Iris pigment epithelial cell (primary cell): ENCODE data around the gene CPB2.

Source experiments
- DNase-seq: peaks from one replicate; pipeline ENCODE4 v3.0.0-alpha.2; 2011; ENCODE audit warnings: low read depth

Gene CPB2

DNA sequence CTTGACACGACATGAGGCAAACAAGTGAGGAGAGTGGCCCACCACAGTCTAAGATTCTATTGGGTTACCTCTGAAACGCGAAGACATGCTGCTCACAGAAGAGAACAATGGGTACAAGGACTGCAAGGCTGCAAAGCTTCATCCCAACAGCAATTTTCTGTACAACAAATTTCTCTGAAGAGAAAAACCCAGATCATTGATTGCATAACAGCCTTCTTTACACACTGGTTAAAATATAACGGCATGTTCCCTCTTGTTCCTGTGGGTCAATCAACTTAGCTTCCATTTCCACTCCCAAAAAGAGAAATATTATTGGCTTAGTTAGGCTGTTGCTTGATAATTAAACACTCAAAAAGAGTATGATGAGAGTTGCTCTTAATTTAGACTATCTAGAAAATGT, at the start of gene CPB2:
CPB2 (minus strand) TSS at position 166 of the 400 bp plus-strand sequence; CDS start at position 142, 24 bp downstream.
- DNase-seq = no peak

DNA sequence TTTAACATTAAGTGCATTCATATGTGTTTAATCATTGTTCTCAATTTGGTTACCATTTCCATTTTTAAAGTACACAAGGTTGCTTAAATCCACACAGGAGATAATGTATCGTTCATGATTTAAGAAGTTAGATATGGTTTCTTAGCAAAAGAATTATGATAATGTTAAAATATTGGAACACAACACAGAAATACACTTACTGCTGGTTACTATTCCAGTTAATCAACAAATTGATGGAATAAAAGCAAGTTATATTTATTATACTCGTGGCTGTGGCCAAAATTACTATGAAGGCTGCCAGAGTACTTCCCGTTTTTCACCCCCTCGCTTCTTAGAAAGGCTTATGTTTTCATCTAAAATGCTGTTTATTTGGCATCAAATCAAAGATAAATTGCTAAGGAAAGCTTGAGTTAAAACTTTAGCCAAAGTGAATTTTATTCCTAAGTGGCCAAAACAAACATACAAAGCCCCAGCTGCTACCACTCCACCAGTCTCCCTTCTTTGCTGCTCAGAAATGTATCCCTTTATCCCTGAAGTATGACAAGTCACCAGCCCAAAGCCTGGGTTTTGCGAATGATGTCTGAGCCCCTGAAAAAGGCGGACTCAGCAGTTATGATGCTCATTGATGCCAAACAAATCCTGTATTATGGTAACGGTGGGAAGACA, 49.4 kb upstream of the CPB2 start:
- DNase-seq = no peak

DNA sequence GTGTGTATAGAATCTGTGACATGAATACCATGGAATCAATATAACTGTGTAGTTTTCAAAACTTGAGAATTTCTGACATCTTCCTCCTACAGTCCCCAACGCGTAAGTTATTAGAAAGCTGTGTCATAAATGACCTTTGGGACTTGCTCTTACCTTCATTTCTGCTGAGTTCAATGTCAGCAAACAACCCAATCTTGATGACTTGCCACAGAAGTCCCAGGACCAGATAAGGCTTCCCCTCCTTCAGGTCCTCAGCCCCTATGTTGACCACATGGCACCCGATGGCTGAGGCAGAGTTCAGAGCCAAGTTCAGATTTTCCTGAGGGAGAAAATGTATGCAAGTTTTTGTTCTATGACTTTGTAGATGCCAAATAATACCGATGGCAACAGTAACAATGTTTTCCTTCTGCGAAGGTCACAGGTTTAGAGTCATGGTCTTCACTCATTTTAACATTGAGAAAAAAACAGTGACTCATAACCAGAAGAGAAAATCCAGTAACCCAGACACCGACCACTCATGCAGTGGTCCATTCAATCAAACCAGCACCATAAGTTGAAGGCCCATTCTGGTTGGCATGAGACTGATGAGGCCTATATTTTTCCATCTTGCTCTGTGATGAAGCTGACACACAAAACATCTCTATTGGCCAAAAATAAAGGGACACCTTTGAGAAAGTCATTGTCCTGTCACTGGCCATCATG, 47.9 kb upstream of the CPB2 start:
- DNase-seq = no peak

DNA sequence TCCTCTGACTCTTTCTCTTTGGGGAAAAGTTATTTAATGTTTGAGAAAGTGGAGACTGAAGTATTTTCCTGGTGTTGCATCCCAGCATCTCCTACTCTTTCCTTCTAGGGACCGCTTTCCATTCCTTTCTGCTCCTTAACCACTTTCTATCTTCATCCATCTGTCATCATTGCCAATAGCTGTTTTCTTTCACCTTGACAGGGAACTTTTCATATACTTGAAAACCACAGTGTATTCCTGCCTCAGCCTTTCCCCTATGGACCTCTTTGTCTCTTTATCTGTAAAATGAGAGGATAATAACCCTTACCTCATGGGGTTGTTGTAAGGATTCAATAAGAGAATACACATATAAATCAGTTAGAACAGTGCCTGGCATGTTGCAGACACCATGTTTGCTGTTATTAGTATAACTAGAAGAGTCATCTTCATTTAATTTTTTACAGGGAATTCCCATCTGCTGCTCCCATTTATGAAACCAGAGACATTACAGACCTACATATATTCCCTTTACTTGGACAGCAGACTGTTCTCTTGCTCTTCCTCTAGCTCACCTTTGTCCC, 45.4 kb upstream of the CPB2 start:
- no peak for DNase-seq

- DNase-seq = peak; percentile 66
Observed at GRCh38 chr13:46149272-46150133, 44.7 kb upstream of the CPB2 start.

DNA sequence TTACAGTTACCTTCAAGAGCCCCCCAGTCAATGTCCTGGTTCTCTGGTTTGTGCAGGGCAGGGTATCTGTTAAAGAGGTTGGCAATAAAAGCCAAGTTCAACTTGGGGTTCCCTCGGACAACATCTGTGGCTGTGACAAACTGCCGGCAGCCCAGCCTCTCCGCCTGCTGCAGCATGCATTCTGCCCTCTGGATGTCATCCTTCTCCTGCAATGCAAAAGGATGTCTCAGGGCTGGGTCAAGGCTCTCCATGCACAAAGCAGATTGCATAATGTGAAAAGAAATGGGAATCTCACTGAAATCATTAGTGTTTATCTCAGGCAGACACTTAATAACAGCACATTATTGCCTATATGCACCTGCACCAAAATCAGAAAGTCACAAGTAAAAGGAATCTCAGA, 42.1 kb upstream of the CPB2 start:
- DNase-seq = no peak

GRCh38 chr13:46145950-46146349, 41.1 kb upstream of the CPB2 start:
- DNase-seq = no peak

DNA sequence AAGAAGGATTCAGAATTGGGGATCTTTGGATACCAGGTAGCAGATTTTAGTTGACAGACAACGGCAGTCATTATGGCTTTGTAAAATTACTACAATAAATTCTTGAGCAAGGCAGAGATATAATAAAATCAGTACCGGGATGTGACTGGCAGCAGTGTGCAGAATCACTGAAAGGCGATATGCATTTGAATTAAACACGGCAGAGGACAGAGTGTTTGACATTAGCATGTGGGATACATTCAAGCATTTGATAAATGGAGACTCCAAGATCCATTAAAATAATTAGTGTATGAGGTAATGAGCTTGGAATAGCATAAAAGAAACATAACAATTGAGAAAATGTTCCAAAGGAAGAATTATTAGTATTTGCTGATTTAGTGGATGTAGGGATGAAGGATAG, 40.3 kb upstream of the CPB2 start:
- no peak for DNase-seq

GRCh38 chr13:46143184-46143701, 38.4 kb upstream of the CPB2 start:
- DNase-seq = no peak

- DNase-seq = no peak
Observed at GRCh38 chr13:46142776-46143175, 37.9 kb upstream of the CPB2 start.

- no peak for DNase-seq
Observed at GRCh38 chr13:46140044-46140443, 35.2 kb upstream of the CPB2 start.

DNA sequence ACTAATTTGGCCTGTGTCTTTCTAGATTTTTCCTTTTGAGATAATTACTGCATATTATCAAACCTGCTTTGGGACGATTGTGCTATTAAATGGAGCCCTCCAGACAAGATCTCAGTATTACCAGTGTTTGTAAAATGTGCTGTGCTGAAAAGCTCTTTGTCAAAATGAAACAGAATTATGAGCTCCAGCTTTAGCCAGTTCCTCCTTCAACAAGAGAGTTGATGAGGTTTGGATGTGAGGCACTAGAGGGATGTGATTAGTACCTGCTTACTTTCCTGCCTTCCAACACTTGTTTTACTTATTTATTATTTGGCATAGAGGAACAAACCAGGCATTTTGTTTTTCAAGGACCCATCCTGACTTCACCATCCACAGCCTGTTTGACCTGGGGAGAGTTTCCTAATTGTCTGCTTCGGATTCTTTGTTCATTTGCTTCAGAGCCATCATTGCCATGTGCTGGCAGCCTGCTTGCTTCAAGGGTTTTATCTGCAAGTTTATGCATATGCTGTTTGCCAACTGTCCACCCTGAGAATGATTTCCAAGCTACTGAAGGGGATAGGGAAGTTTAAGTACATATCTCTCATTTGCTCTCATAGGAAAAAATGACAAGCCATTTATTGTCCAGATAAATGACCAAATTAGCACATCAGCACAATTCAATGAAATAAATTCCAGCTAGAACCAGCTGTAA, 32.9 kb upstream of the CPB2 start:
- no peak for DNase-seq

DNA sequence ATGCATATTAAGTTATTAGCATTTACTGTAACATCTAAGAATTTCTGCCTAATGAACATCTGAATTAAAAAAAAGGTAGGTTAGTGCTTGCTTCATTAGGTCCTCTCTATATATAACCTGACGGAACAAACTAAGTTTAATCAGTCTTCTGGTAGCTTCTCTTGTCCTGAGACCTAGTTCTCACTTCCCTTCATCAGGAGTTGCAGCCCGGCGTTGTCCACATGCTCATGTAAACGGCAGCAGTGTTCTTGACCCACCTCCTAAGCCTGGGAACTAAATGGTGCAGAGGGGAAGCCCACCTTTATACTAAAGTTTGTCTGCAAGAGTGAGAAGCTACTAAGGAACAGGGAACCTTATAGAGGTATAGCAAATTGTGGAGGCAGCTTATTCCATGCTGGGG, 31.9 kb upstream of the CPB2 start:
- DNase-seq = no peak

GRCh38 chr13:46134961-46135522, 30.2 kb upstream of the CPB2 start:
- peak; percentile 39 for DNase-seq

DNA sequence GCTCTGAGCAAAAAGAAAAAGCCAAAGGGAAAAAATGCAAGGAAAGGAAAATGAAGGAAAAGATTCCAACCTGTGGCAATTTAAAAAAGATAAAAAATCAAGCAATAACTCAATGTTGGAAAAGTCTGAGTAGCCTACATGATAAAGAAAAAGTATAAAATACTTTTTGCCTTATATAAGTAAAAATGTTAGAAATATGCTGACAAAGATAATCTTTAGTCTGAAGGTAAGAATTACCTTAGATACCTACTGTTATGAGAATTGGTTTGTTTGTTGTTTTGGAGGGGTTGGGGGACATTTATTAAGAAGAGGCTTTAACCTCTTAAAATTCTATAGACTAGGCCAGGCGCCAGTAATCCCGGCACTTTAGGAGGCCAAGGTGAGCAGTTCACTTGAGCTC, 29.7 kb upstream of the CPB2 start:
- DNase-seq = no peak

DNA sequence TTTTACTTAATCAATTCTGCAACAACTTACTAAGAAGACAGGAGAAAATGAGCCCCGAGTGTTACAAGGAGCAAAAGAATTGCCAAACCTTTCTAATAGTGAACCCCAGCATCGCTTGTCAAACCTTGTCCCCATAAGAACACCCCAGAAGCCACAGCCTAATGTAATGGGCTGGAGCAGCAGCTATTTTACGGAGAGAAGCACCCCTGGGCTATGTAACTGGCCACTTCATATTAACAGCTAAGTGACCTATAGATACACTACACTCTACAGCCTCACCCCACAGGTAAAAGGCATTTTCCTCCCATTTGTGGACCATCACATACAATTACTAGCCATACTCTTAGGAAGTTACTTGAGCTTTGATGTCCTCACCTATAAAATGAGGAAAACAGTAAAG, 27.3 kb upstream of the CPB2 start:
- DNase-seq = no peak

DNA sequence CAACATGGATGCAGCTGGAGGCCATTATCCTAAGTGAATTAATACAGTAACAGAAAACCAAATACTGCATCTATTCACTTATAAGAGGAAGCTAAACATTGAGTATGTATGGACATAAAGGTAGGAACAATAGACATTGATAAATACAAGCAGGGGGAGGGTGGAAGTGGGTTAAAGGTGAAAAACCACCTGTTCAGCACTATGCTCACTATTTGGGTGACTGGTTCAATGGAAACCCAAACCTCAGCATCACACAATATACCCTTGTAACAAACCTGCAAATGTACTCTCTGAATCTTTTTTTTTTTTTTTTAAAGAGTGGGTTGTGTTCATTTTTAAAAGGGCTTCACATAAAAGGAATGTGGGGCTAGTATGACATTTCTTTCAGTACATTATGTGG, 26.9 kb upstream of the CPB2 start:
- DNase-seq = no peak

DNA sequence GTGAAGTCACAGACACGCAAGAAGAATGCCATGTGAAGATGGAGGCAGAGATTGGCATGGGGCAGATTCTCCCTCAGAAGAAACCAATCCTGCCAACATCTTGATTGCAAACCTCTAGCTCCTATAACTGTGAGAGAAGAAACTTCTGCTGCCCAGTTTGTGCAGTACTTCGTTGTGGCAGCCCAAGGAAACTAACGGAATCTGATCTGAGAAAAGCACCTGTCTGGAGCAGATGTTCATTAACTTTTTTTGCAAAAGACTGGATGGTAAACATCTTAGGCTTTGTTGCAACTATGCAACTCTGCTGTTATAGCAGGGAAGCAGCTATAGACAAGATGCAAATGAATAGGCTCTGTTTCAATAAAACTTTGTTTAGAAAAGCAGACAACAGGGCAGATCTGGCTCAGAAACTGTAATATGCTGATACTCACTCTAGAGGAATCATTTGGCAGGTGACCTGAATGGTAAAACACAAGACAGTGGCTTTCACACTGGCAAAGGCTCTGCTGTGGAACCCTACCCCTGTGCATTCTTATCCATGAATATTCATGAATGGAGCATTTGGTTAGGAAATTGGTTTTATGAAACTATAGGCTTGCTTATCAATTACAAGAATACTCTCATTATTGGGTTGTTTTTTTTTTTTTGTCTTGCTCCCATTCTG, 25.3 kb upstream of the CPB2 start:
- no peak for DNase-seq

DNA sequence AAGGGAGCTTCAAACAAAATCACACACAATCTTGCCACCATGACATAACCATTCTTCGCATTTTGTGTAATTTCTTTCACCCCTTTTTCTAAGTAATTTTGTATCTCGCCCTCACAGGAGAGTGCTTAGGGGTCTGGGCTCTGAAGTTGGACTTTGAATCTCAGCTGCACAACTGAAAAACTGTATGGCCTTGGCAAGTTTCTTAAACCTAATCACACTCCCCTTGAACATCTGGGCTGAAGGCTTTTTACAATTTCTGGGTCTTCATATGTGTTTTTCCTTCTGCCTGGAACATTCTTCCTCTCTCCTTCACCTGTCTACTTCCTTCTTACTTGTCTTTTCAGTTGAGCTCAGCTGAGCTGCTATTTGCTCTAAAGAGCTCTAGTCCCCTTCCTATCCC, 24.3 kb upstream of the CPB2 start:
- DNase-seq = no peak

DNA sequence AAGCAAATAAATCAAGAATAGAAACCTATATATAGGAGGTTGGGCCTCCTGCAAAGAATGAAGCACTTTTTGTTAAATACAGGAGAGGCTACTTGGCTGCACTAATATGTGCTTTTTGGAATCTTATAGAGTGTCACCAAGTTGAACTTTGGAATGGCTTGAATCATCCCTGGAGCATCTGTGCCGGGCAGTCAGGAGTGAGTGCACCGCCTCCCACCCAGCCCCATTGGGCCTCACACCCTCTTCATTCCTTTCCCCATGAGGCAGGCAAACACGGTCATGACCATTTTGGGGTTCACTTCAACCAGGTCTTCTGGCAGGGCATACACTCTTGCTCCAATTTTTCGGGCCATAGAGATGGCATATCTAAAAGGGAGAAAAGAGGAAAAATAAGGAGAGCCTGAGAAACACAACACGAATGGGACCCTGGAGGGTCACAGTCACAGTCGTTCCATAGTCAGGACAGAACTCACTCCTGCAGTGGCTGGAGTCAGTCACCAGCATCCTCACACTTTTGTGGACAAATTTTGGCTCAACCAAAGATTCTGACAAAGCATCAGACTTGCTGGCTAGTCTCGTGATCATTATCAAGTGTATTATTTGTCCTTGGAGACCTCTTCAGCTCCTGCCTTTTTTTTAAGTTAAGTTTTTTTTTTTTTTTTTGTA, 22.7 kb upstream of the CPB2 start:
- DNase-seq = no peak
